ENCODE data around the gene TRMT1L. TPM values are rescaled to one million over a fixed set of nuclear protein-coding genes. Genes with fewer than 3 reads are reported as not detected.

Gene TRMT1L
- total and polyA plus RNA-seq, 4 donors: 5.1 to 16.9 (median 7.9) TPM

- Histone ChIP-seq H3K27me3 (ENCODE audit: control insufficient read depth in 1 of 2, insufficient read depth in 2 of 2, low read length in 1 of 2) (no peaks in the 10 kb centered on the region), H3K4me1 (ENCODE audit: control insufficient read depth in 1 of 2, insufficient read depth in 2 of 2, low read length in 2 of 2) (no peaks in the 10 kb centered on the region), H3K36me3 (ENCODE audit: control insufficient read depth in 1 of 2, insufficient read depth in 2 of 2, low read length in 1 of 2) (no peaks in the 10 kb centered on the region), H3K9me3 (ENCODE audit: control insufficient read depth, low read length) (no peaks in the 10 kb centered on the region), H3K27ac (ENCODE audit: low read depth in 1 of 2, low read length in 2 of 2) (no peak overlapping the region), H3K4me3 (ENCODE audit: low read length in 2 of 2) (no peak overlapping the region)
- WGBS, 2 donors: 90 to 91% methylated on average over 4 of the region's 4 CpGs
- intact Hi-C loops (cut with DNase I): no loop called here
- ATAC-seq (ENCODE audit: low FRiP score) (no peak), DNase-seq (no peak)
Observed at GRCh38 chr1:185139246-185139645, 17.5 kb downstream of the TRMT1L start.

- ATAC-seq (ENCODE audit: low FRiP score) (no peak), DNase-seq (no peak)
- H3K27me3 ChIP-seq (ENCODE audit: control insufficient read depth in 1 of 2, insufficient read depth in 2 of 2, low read length in 1 of 2): no peaks in the 10 kb centered on the region
- no peaks in the 10 kb centered on the region for H3K36me3 ChIP-seq (ENCODE audit: control insufficient read depth in 1 of 2, insufficient read depth in 2 of 2, low read length in 1 of 2)
- intact Hi-C loops (cut with DNase I): no loop called here
- no peak overlapping the region for H3K4me3 ChIP-seq (ENCODE audit: low read length in 2 of 2)
- WGBS, 2 donors: 100% methylated on average over 1 of the region's 1 CpG
- no peaks in the 10 kb centered on the region for H3K4me1 ChIP-seq (ENCODE audit: control insufficient read depth in 1 of 2, insufficient read depth in 2 of 2, low read length in 2 of 2)
- H3K9me3 ChIP-seq (ENCODE audit: control insufficient read depth, low read length): no peaks in the 10 kb centered on the region
- no peak overlapping the region for H3K27ac ChIP-seq (ENCODE audit: low read depth in 1 of 2, low read length in 2 of 2)
Observed at GRCh38 chr1:185137896-185138545, 18.7 kb downstream of the TRMT1L start.

- Histone ChIP-seq H3K27ac (ENCODE audit: low read depth in 1 of 2, low read length in 2 of 2) (no peak overlapping the region), H3K36me3 (ENCODE audit: control insufficient read depth in 1 of 2, insufficient read depth in 2 of 2, low read length in 1 of 2) (no peaks in the 10 kb centered on the region), H3K27me3 (ENCODE audit: control insufficient read depth in 1 of 2, insufficient read depth in 2 of 2, low read length in 1 of 2) (no peaks in the 10 kb centered on the region), H3K9me3 (ENCODE audit: control insufficient read depth, low read length) (no peaks in the 10 kb centered on the region), H3K4me3 (ENCODE audit: low read length in 2 of 2) (no peak overlapping the region), H3K4me1 (ENCODE audit: control insufficient read depth in 1 of 2, insufficient read depth in 2 of 2, low read length in 2 of 2) (no peaks in the 10 kb centered on the region)
- intact Hi-C loops (cut with DNase I): no loop called here
- DNase-seq: no peak
- ATAC-seq (ENCODE audit: low FRiP score): no peak
- WGBS, 2 donors: 93 to 100% methylated on average over 1 of the region's 1 CpG
Observed at GRCh38 chr1:185132534-185132933, 24.2 kb downstream of the TRMT1L start.

GRCh38 chr1:185129708-185130107 is 27.0 kb downstream of the TRMT1L start:
- no peaks in the 10 kb centered on the region for H3K36me3 ChIP-seq (ENCODE audit: control insufficient read depth in 1 of 2, insufficient read depth in 2 of 2, low read length in 1 of 2)
- DNase-seq (no peak), ATAC-seq (ENCODE audit: low FRiP score) (no peak)
- intact Hi-C loops (cut with DNase I): loop anchor here in 1 of 2 donors (10.0 kb wide), 1 partner anchor 1215 kb away; no protein-coding TSS in a partner anchor
- H3K4me1 ChIP-seq (ENCODE audit: control insufficient read depth in 1 of 2, insufficient read depth in 2 of 2, low read length in 2 of 2): no peaks in the 10 kb centered on the region
- no peak overlapping the region for H3K27ac ChIP-seq (ENCODE audit: low read depth in 1 of 2, low read length in 2 of 2)
- no peaks in the 10 kb centered on the region for H3K27me3 ChIP-seq (ENCODE audit: control insufficient read depth in 1 of 2, insufficient read depth in 2 of 2, low read length in 1 of 2)
- WGBS, 2 donors: 72 to 77% methylated on average over 2 of the region's 2 CpGs
- no peaks in the 10 kb centered on the region for H3K9me3 ChIP-seq (ENCODE audit: control insufficient read depth, low read length)
- H3K4me3 ChIP-seq (ENCODE audit: low read length in 2 of 2): no peak overlapping the region

- no peak overlapping the region for H3K4me3 ChIP-seq (ENCODE audit: low read length in 2 of 2)
- no peaks in the 10 kb centered on the region for H3K27me3 ChIP-seq (ENCODE audit: control insufficient read depth in 1 of 2, insufficient read depth in 2 of 2, low read length in 1 of 2)
- H3K36me3 ChIP-seq (ENCODE audit: control insufficient read depth in 1 of 2, insufficient read depth in 2 of 2, low read length in 1 of 2): no peaks in the 10 kb centered on the region
- H3K27ac ChIP-seq (ENCODE audit: low read depth in 1 of 2, low read length in 2 of 2): no peak overlapping the region
- H3K9me3 ChIP-seq (ENCODE audit: control insufficient read depth, low read length): peaks cover 6% of the 10 kb centered on the region
- DNase-seq: no peak
- 85 to 87% methylated on average over 2 of the region's 2 CpGs for WGBS, 2 donors
- no peaks in the 10 kb centered on the region for H3K4me1 ChIP-seq (ENCODE audit: control insufficient read depth in 1 of 2, insufficient read depth in 2 of 2, low read length in 2 of 2)
- no peak for ATAC-seq (ENCODE audit: low FRiP score)
- intact Hi-C loops (cut with DNase I): no loop called here
Observed at GRCh38 chr1:185112356-185112755, 44.4 kb downstream of the TRMT1L start.

- Histone ChIP-seq H3K4me1 (ENCODE audit: control insufficient read depth in 1 of 2, insufficient read depth in 2 of 2, low read length in 2 of 2) (no peaks in the 10 kb centered on the region), H3K27ac (ENCODE audit: low read depth in 1 of 2, low read length in 2 of 2) (no peak overlapping the region), H3K4me3 (ENCODE audit: low read length in 2 of 2) (no peak overlapping the region), H3K36me3 (ENCODE audit: control insufficient read depth in 1 of 2, insufficient read depth in 2 of 2, low read length in 1 of 2) (no peaks in the 10 kb centered on the region), H3K27me3 (ENCODE audit: control insufficient read depth in 1 of 2, insufficient read depth in 2 of 2, low read length in 1 of 2) (no peaks in the 10 kb centered on the region), H3K9me3 (ENCODE audit: control insufficient read depth, low read length) (peaks cover 6% of the 10 kb centered on the region)
- DNase-seq (no peak), ATAC-seq (ENCODE audit: low FRiP score) (no peak)
- intact Hi-C loops (cut with DNase I): no loop called here
Observed at GRCh38 chr1:185111873-185112272, 44.9 kb downstream of the TRMT1L start.

GRCh38 chr1:185110145-185110544 is 46.6 kb downstream of the TRMT1L start:
- DNase-seq (no peak), ATAC-seq (ENCODE audit: low FRiP score) (no peak)
- intact Hi-C loops (cut with DNase I): no loop called here

GRCh38 chr1:185108321-185108720 is 48.4 kb downstream of the TRMT1L start:
- Histone ChIP-seq H3K4me1 (ENCODE audit: control insufficient read depth in 1 of 2, insufficient read depth in 2 of 2, low read length in 2 of 2) (no peaks in the 10 kb centered on the region), H3K9me3 (ENCODE audit: control insufficient read depth, low read length) (peaks cover 6% of the 10 kb centered on the region), H3K27ac (ENCODE audit: low read depth in 1 of 2, low read length in 2 of 2) (no peak overlapping the region), H3K36me3 (ENCODE audit: control insufficient read depth in 1 of 2, insufficient read depth in 2 of 2, low read length in 1 of 2) (no peaks in the 10 kb centered on the region), H3K4me3 (ENCODE audit: low read length in 2 of 2) (no peak overlapping the region), H3K27me3 (ENCODE audit: control insufficient read depth in 1 of 2, insufficient read depth in 2 of 2, low read length in 1 of 2) (no peaks in the 10 kb centered on the region)
- no peak for ATAC-seq (ENCODE audit: low FRiP score)
- no peak for DNase-seq
- intact Hi-C loops (cut with DNase I): no loop called here

More at GRCh38 chr1:185110145-185110544, 46.6 kb downstream of the TRMT1L start:
- H3K27ac ChIP-seq (ENCODE audit: low read depth in 1 of 2, low read length in 2 of 2): no peak overlapping the region
- no peaks in the 10 kb centered on the region for H3K4me1 ChIP-seq (ENCODE audit: control insufficient read depth in 1 of 2, insufficient read depth in 2 of 2, low read length in 2 of 2)
- no peaks in the 10 kb centered on the region for H3K36me3 ChIP-seq (ENCODE audit: control insufficient read depth in 1 of 2, insufficient read depth in 2 of 2, low read length in 1 of 2)
- no peaks in the 10 kb centered on the region for H3K27me3 ChIP-seq (ENCODE audit: control insufficient read depth in 1 of 2, insufficient read depth in 2 of 2, low read length in 1 of 2)
- no peak overlapping the region for H3K4me3 ChIP-seq (ENCODE audit: low read length in 2 of 2)
- peaks cover 6% of the 10 kb centered on the region for H3K9me3 ChIP-seq (ENCODE audit: control insufficient read depth, low read length)

GRCh38 chr1:185105121-185105520 is 51.6 kb downstream of the TRMT1L start:
- 94 to 96% methylated on average over 3 of the region's 3 CpGs for WGBS, 2 donors
- intact Hi-C loops (cut with DNase I): no loop called here
- ATAC-seq (ENCODE audit: low FRiP score): no peak
- no peaks in the 10 kb centered on the region for H3K27me3 ChIP-seq (ENCODE audit: control insufficient read depth in 1 of 2, insufficient read depth in 2 of 2, low read length in 1 of 2)
- no peaks in the 10 kb centered on the region for H3K4me1 ChIP-seq (ENCODE audit: control insufficient read depth in 1 of 2, insufficient read depth in 2 of 2, low read length in 2 of 2)
- no peaks in the 10 kb centered on the region for H3K36me3 ChIP-seq (ENCODE audit: control insufficient read depth in 1 of 2, insufficient read depth in 2 of 2, low read length in 1 of 2)
- no peak for DNase-seq
- peaks cover 6% of the 10 kb centered on the region for H3K9me3 ChIP-seq (ENCODE audit: control insufficient read depth, low read length)
- H3K27ac ChIP-seq (ENCODE audit: low read depth in 1 of 2, low read length in 2 of 2): no peak overlapping the region
- H3K4me3 ChIP-seq (ENCODE audit: low read length in 2 of 2): no peak overlapping the region
